AG09309 (cell line): Measurements from ENCODE around the gene TUBGCP6.
A peak's percentile ranks its signal among the peaks of the same experiment; 100 is the strongest.

Experiments used
- DNase-seq: peaks from one replicate; pipeline ENCODE4 v3.0.0-alpha.2; 2010; ENCODE audit warnings: low read depth
- H3K4me3 ChIP-seq: 2 replicates; pipeline ENCODE4 v1.5.1; 2011; ENCODE audit warnings: mild to moderate bottlenecking, low read depth, low read length, moderate library complexity; ENCODE audit not compliant: control insufficient read depth
- TF ChIP-seq, protein P1 (sequence below): IDR thresholded peaks from 2 replicates; pipeline ENCODE4 v1.5.1; 2011; ENCODE audit warnings: mild to moderate bottlenecking, low read depth, low read length, inconsistent platforms; ENCODE audit not compliant: insufficient read depth, control insufficient read depth; ENCODE audit errors: missing control alignments

The TUBGCP6 gene

DNA sequence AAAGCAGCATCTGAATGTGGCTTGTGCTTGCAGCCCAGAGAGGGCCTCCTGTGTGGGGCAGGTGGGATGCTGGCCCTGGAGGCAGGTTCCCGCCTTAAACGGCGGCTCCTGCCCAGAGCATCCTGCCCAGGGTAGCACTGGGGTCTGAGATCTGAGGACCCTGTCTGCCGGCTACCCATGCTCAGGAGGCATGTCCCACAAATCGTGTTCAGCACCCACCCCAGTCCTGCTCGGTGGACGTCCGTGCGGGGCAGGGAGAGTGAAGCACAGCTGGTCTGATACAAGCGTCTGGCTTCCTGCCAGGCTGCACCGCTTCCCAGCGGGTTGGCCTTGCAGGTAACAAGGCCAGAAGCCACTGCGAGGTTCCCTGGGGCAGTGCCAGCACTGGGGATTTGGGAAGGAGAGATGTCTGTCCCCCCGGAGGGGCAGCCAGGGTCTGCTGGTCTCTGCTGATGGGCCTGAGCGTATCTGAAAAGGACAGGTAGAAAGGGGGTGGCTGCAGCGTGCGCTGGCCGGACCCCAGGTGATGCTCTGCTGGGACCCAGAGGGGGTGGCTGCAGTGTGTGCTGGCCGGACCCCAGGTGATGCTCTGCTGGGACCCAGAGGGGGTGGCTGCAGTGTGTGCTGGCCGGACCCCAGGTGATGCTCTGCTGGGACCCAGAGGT is 55.5 kb downstream of the TUBGCP6 start:
- no peak for DNase-seq
- TF ChIP-seq, protein P1, sequence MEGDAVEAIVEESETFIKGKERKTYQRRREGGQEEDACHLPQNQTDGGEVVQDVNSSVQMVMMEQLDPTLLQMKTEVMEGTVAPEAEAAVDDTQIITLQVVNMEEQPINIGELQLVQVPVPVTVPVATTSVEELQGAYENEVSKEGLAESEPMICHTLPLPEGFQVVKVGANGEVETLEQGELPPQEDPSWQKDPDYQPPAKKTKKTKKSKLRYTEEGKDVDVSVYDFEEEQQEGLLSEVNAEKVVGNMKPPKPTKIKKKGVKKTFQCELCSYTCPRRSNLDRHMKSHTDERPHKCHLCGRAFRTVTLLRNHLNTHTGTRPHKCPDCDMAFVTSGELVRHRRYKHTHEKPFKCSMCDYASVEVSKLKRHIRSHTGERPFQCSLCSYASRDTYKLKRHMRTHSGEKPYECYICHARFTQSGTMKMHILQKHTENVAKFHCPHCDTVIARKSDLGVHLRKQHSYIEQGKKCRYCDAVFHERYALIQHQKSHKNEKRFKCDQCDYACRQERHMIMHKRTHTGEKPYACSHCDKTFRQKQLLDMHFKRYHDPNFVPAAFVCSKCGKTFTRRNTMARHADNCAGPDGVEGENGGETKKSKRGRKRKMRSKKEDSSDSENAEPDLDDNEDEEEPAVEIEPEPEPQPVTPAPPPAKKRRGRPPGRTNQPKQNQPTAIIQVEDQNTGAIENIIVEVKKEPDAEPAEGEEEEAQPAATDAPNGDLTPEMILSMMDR = no peak
- no peak overlapping the region for H3K4me3 ChIP-seq

DNA sequence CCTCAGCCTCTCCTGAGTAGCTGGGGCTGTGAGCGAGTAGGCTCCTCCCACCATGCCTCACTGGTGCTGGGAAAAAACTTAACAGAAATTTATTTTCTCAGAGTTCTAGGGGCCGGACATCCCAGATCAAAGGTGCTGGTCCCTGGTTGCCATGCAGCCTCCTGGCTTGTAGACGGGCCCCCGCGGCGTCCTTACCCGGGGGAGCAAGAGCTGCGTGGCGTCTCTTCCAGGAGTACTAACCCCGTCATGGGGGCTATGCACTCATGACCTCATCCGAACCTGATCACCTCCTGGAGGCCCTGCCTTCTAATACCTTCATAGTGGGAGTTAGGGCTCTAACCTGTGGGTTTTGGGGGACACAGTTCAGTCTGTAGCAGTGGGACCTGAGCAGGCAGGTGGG is 56.5 kb downstream of the TUBGCP6 start:
- no peak overlapping the region for H3K4me3 ChIP-seq
- DNase-seq = no peak
- TF ChIP-seq, protein P1 = no peak

DNA sequence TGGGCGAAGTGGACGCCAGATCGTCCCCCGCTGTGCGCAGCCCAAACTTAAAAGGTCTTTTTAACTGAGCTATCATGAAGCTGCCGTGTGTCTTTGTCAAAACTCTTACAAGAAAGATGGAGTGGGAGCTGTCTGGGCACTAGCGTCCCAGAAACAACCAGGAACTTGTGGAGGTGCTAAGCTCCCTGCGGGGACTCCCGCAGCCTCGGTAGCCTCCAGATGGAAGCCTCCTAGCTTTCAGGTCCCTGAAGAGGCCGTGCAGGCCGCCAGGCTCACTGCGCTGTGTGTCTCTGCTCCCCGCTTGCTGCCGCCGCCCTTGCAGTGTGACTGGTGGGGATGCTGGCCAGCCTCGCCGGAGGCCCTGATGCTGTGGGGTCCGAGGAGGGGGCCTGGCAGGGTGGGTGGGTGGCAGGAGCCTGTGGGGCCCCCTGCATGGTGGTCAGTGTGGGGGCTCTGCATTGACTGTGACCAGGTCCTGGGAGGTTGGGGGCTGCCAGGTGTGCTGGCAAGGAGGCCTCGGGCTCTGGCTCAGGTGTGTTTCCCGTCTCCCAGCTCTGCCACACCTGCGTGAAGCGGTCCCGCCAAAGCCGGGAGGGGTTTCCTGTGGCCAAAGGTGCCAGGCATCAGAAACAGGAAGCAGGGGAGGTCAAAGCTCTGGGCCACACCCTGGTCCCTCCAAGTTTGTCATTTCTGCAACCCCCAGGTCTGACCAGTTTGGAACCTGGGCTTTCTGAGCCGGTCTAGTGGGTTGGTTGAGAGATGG is 57.9 kb downstream of the TUBGCP6 start:
- H3K4me3 ChIP-seq = peak overlapping the region; percentile 74
- DNase-seq = no peak
- TF ChIP-seq, protein P1 = no peak

DNA sequence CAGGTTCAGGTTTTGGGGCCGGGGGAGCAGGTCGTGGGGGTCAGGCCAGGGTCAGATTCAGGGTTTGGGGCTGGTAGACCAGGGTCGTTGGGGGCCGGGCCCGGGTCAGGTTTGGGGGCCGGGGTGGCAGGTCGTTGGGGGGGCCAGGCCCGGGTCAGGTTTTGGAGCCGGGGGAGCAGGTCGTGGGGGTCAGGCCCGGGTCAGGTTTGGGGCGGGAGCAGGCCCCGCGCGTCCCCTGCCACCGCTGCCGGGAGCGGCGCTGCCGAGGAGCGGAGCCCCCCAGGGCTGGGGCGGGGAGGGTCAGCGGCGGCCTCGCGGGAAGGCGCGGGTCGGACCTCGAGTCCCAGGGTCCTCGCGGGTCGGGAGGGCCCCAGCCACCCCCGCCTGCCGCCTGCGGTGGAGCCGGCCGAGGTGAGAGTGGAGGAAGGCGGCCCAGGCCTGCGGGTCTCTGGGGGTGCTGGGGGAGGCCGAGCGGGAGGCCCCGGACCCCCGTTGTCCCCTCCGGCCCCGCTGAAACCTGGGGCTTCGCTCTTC is 58.6 kb downstream of the TUBGCP6 start:
- H3K4me3 ChIP-seq = peak overlapping the region; percentile 74
- DNase-seq = no peak
- TF ChIP-seq, protein P1 = no peak

DNA sequence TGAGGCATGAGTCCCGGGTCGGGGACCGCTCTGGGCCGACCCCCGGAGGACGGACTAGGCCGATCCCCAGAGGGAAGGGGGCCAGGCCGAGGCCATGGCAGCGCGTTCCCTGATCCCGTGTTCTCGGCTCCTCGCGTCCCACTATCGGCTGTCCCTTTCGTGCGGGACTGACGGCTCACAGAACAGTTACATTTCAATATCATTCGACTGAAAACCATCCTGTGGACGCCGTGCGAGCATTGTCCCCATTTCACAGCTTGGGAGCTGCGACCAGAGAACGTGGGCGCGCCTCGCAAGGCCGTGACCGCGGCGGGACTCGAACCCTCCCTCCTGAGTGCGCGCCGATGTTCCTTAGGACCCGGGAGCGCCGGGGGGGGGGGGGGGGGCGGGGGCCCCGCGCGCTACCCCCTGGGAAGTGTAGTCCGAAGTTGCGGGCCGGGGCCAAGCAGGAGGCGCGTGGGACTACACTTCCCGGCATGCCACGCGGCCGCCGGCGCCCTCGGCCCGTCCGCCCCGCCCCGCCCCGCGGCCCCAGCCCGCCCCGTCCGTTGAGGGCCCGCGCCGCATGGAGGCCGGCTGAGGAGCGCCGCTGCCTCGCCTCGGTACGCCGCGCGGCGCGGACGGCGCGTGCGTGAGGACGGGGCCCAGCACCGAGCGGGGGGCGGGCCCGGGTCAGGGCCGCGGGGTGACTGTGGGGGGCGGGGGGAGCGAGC is 59.3 kb downstream of the TUBGCP6 start, which contains the start of gene TRABD:
Gene TRABD (plus strand): TSS at position 539 of the 713 bp plus-strand sequence. CDS start 7,148 bp downstream, outside the sequence.
- peak; percentile 38 for DNase-seq
- peak within 1 kb of the TSS; percentile 74 for H3K4me3 ChIP-seq
- TF ChIP-seq, protein P1 = no peak

DNA sequence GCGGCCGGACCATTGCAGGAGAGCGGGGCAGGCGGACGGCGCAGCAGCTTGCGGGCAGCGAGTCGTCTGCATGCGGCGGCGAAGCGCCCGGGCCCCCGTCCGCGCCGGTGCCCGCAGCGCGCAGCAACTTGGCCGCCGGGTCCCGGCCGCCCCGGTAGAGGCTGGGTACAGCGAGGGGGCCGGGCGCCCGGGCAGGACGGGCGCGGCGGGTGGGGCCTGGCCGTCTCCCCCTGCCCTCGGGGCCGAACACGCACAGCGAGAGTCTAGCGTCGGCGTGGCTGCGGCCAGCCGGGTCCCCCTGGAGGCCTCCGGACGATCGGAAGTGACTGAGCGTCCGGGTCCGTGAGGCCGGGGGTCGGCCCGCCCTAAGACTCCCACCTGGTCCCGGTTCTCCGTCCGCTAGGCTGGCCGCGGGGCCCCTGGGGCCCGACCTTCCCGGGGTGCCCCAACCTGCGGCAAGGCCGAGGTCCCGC is 59.9 kb downstream of the TUBGCP6 start:
- TF ChIP-seq, protein P1 = no peak

More for the DNA sequence above, 59.9 kb downstream of the TUBGCP6 start:
- H3K4me3 ChIP-seq = peak overlapping the region; percentile 56
- DNase-seq = no peak
